Tibial nerve (tissue), 4 donors: Measurements from ENCODE around the gene CNIH4.

Experiments used
- CTCF ChIP-seq, 5 experiments: fragments of 200-600 bp in 3 of 5; fragments of 450-650 bp in 2 of 5; sonication (generic) in 3 of 5; IDR thresholded peaks; one replicate each; pipeline ENCODE4 v1.5.1; 2016 to 2019; ENCODE audit warnings: antibody characterized with exemption in 5 of 5, mild to moderate bottlenecking in 3 of 5, moderate library complexity in 2 of 5
- EP300 ChIP-seq, 2 donors: sonication (generic); formaldehyde crosslinking; IDR thresholded peaks; one replicate each; pipeline ENCODE4 v1.6.1; 2017; ENCODE audit warnings: antibody characterized with exemption in 2 of 2, mild to moderate bottlenecking in 1 of 2
- POLR2A ChIP-seq, 2 donors: fragments of 450-650 bp; IDR thresholded peaks; one replicate each; pipeline ENCODE4 v1.6.1; 2017; ENCODE audit warnings: antibody characterized with exemption in 2 of 2, mild to moderate bottlenecking in 2 of 2, moderate library complexity in 2 of 2

- no peak for TF ChIP-seq CTCF (IDR thresholded peaks at IDR 0.05)
- TF ChIP-seq POLR2A (IDR thresholded peaks at IDR 0.05), result no peak
- TF ChIP-seq EP300 (IDR thresholded peaks at IDR 0.05), result no peak
Observed at GRCh38 chr1:224378855-224379631, 22.4 kb downstream of the CNIH4 start.
